Lower lobe of right lung (tissue), 2 donors: ENCODE results near the gene NCOA7. TPM values are rescaled to one million over a fixed set of nuclear protein-coding genes. Genes with fewer than 3 reads are reported as not detected.
"Not testable (repeated sequence)": the region's sequence is repeated elsewhere in the genome, so short reads cannot be mapped to it uniquely, and the experiment has no call there.

Source experiments
- ATAC-seq, 2 donors: fragments of 200-7000 bp; cut with Tn5 transposase; one replicate each; pipeline ENCODE4 v1.9.1; 2020 to 2022; ENCODE audit warnings: mild to moderate bottlenecking in 2 of 2, moderate library complexity in 2 of 2
- DNase-seq: peaks from one replicate; pipeline ENCODE4 v3.0.0-alpha.2; 2020
- H3K27ac ChIP-seq: fragments of 200-600 bp; one replicate; pipeline ENCODE4 v1.8.0; 2022
- H3K27me3 ChIP-seq: fragments of 200-600 bp; one replicate; pipeline ENCODE4 v1.8.0; 2022; ENCODE audit warnings: low read depth
- H3K36me3 ChIP-seq: fragments of 200-600 bp; one replicate; pipeline ENCODE4 v1.8.0; 2022; ENCODE audit warnings: mild to moderate bottlenecking
- H3K4me1 ChIP-seq: fragments of 200-600 bp; one replicate; pipeline ENCODE4 v1.8.0; 2022
- H3K4me3 ChIP-seq: fragments of 200-600 bp; one replicate; pipeline ENCODE4 v1.8.0; 2022; ENCODE audit warnings: mild to moderate bottlenecking
- H3K9me3 ChIP-seq: fragments of 200-600 bp; one replicate; pipeline ENCODE4 v1.8.0; 2022
- intact Hi-C: fragments of 100-400 bp; cut with DNase I; formaldehyde crosslinking; loops from one replicate; pipeline ENCODE4 v1.11.0; 2022
- total RNA-seq: library from RNA; stranded (reverse); fragmentation: NEBNext Ultra II Directional; extraction: Animal tissue kit (Norgen Biotek cat#: 25700); gene quantifications from one replicate; pipeline ENCODE4 v1.2.1, GENCODE V29; 2021
- TF ChIP-seq, protein P1 (sequence below): fragments of 200-600 bp; IDR thresholded peaks from one replicate; pipeline ENCODE4 v1.8.0; 2022; ENCODE audit warnings: antibody characterized with exemption, mild to moderate bottlenecking
- donor health status: DM: no; HTN: yes; CAD: no; lungs with severe emphysema.

NCOA7 gene
- total RNA-seq, 1 donor from 2014 or later = 64.4 TPM

- H3K27me3 ChIP-seq = no peaks in the 10 kb centered on the region
- ATAC-seq (no peak), DNase-seq (no peak)
- H3K4me3 ChIP-seq = no peak overlapping the region
- intact Hi-C loops = no loop called here
- TF ChIP-seq, protein P1, sequence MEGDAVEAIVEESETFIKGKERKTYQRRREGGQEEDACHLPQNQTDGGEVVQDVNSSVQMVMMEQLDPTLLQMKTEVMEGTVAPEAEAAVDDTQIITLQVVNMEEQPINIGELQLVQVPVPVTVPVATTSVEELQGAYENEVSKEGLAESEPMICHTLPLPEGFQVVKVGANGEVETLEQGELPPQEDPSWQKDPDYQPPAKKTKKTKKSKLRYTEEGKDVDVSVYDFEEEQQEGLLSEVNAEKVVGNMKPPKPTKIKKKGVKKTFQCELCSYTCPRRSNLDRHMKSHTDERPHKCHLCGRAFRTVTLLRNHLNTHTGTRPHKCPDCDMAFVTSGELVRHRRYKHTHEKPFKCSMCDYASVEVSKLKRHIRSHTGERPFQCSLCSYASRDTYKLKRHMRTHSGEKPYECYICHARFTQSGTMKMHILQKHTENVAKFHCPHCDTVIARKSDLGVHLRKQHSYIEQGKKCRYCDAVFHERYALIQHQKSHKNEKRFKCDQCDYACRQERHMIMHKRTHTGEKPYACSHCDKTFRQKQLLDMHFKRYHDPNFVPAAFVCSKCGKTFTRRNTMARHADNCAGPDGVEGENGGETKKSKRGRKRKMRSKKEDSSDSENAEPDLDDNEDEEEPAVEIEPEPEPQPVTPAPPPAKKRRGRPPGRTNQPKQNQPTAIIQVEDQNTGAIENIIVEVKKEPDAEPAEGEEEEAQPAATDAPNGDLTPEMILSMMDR = no peak
- H3K36me3 ChIP-seq = no peaks in the 10 kb centered on the region
- peaks cover 18% of the 10 kb centered on the region for H3K4me1 ChIP-seq
- no peak overlapping the region for H3K27ac ChIP-seq
- H3K9me3 ChIP-seq = no peaks in the 10 kb centered on the region
Observed at GRCh38 chr6:125844989-125845388, 54.2 kb downstream of the NCOA7 start.

- H3K4me1 ChIP-seq = peaks cover 18% of the 10 kb centered on the region
- intact Hi-C loops = no loop called here
- H3K9me3 ChIP-seq = no peaks in the 10 kb centered on the region
- ATAC-seq (no peak), DNase-seq (no peak)
- no peaks in the 10 kb centered on the region for H3K27me3 ChIP-seq
- TF ChIP-seq, protein P1 = no peak
- H3K27ac ChIP-seq = no peak overlapping the region
- no peak overlapping the region for H3K4me3 ChIP-seq
- no peaks in the 10 kb centered on the region for H3K36me3 ChIP-seq
Observed at GRCh38 chr6:125846292-125847024, 55.7 kb downstream of the NCOA7 start.

- H3K36me3 ChIP-seq, H3K4me3 ChIP-seq, ATAC-seq, H3K27me3 ChIP-seq, H3K27ac ChIP-seq, intact Hi-C loops, H3K9me3 ChIP-seq, DNase-seq: not testable (repeated sequence)
- peaks cover 16% of the 10 kb centered on the region for H3K4me1 ChIP-seq
Observed at GRCh38 chr6:125848286-125848685, 57.5 kb downstream of the NCOA7 start.

GRCh38 chr6:125850361-125850760 lies 59.6 kb downstream of the NCOA7 start:
- no peak for ATAC-seq
- intact Hi-C loops = no loop called here
- TF ChIP-seq, protein P1 = no peak
- Histone ChIP-seq H3K4me1 (no peaks in the 10 kb centered on the region), H3K4me3 (no peak overlapping the region), H3K9me3 (no peaks in the 10 kb centered on the region), H3K27ac (no peak overlapping the region), H3K27me3 (no peaks in the 10 kb centered on the region), H3K36me3 (peaks cover 3% of the 10 kb centered on the region)
- no peak for DNase-seq

GRCh38 chr6:125852587-125852986 lies 61.8 kb downstream of the NCOA7 start:
- no peaks in the 10 kb centered on the region for H3K9me3 ChIP-seq
- H3K4me1 ChIP-seq = no peaks in the 10 kb centered on the region
- DNase-seq = no peak
- H3K27me3 ChIP-seq = no peaks in the 10 kb centered on the region
- intact Hi-C loops = no loop called here
- H3K4me3 ChIP-seq = no peak overlapping the region
- TF ChIP-seq, protein P1 = no peak
- peaks cover 23% of the 10 kb centered on the region for H3K36me3 ChIP-seq
- no peak overlapping the region for H3K27ac ChIP-seq
- ATAC-seq = no peak

DNA sequence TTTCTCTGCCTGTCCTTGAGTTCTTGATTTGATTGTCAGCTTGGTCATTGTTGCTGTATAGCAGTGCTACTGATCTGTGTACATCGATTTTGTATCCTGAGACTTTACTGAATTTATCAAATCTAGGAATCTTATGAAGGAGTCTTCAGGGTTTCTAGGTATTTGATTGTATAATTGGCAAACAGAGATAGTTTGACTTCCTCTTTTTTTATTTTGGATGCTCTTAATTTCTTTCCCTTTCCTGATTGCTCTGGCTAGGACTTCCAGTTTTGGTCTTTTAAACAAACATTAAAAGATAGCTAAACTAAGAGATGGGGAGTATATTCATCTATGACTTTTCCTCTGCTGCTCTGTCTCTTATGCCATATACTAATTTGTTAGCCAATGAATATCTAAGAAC lies 62.4 kb downstream of the NCOA7 start:
- ATAC-seq = no peak
- TF ChIP-seq, protein P1 = no peak

More for the DNA sequence above, 62.4 kb downstream of the NCOA7 start:
- Histone ChIP-seq H3K36me3 (peaks cover 24% of the 10 kb centered on the region), H3K4me3 (no peak overlapping the region), H3K27ac (no peak overlapping the region), H3K4me1 (no peaks in the 10 kb centered on the region), H3K9me3 (no peaks in the 10 kb centered on the region), H3K27me3 (no peaks in the 10 kb centered on the region)
- DNase-seq = no peak
- intact Hi-C loops = no loop called here
